Caco-2 (cell line): ENCODE measurements around the gene ADCY9. TPM values are rescaled to one million over a fixed set of nuclear protein-coding genes. Genes with fewer than 3 reads are reported as not detected.

Experiments
- BruUV-seq: library from RNA; stranded (reverse); fragments of 400-500 nt; replicated peaks from 2 replicates; lab custom pipeline; 2021; lab: Mats Ljungman, UMichigan
- CTCF ChIA-PET: fragments of 300-600 bp; sonication (Branson Sonifier 250); formaldehyde crosslinking; loops from one replicate; lab custom pipeline; 2022; ENCODE audit warnings: antibody characterized with exemption; lab: Charles Lee
- POLR2A ChIA-PET: fragments of 300-600 bp; sonication (Branson Sonifier 250); formaldehyde crosslinking; loops from one replicate; lab custom pipeline; 2022; ENCODE audit warnings: antibody characterized with exemption; lab: Charles Lee
- DNase-seq, 2 experiments: peaks; one replicate each; pipeline versions ENCODE4 v3.0.0 to v3.0.0-alpha.2; 2020 to 2022
- H3K27me3 ChIP-seq: replicated peaks from 2 replicates; pipeline ENCODE4 v1.6.0; 2011; ENCODE audit warnings: low read length; ENCODE audit not compliant: control insufficient read depth, insufficient read depth
- H3K36me3 ChIP-seq: 2 replicates; pipeline ENCODE4 v1.5.1; 2011; ENCODE audit warnings: low read length; ENCODE audit not compliant: control insufficient read depth, insufficient read depth
- H3K4me1 ChIP-seq: fragments of 250-450 bp; sonication (Bioruptor Pico); 2 replicates; pipeline ENCODE4 v1.5.1; 2020; ENCODE audit warnings: mild to moderate bottlenecking
- H3K4me3 ChIP-seq: 2 replicates; pipeline ENCODE4 v1.5.1; 2011; ENCODE audit warnings: low read depth, mild to moderate bottlenecking, control low read depth, low read length
- H3K9me3 ChIP-seq: fragments of 250-450 bp; sonication (Bioruptor Pico); 2 replicates; pipeline ENCODE4 v1.5.1; 2020; ENCODE audit warnings: mild to moderate bottlenecking, moderate library complexity
- H3K27ac Mint-ChIP-seq: one replicate; pipeline ENCODE4 v1.8.0; 2022; ENCODE audit warnings: mixed read lengths; ENCODE audit not compliant: unreplicated experiment
- H3K27me3 Mint-ChIP-seq: one replicate; pipeline ENCODE4 v1.8.0; 2022; ENCODE audit warnings: mixed read lengths; ENCODE audit not compliant: insufficient read depth, unreplicated experiment
- H3K36me3 Mint-ChIP-seq: one replicate; pipeline ENCODE4 v1.8.0; 2022; ENCODE audit warnings: mild to moderate bottlenecking, mixed read lengths; ENCODE audit not compliant: insufficient read depth, unreplicated experiment
- H3K4me1 Mint-ChIP-seq: one replicate; pipeline ENCODE4 v1.8.0; 2022; ENCODE audit warnings: low read depth, mixed read lengths; ENCODE audit not compliant: unreplicated experiment
- H3K4me3 Mint-ChIP-seq: one replicate; pipeline ENCODE4 v1.8.0; 2022; ENCODE audit warnings: mild to moderate bottlenecking, moderate library complexity, mixed read lengths; ENCODE audit not compliant: unreplicated experiment
- H3K9me3 Mint-ChIP-seq: one replicate; pipeline ENCODE4 v1.8.0; 2022; ENCODE audit warnings: mixed read lengths; ENCODE audit not compliant: unreplicated experiment
- intact Hi-C: fragments of 100-400 bp; cut with micrococcal nuclease; formaldehyde crosslinking; loops from one replicate; pipeline ENCODE4 v1.10.0; 2022; ENCODE audit not compliant: unreplicated experiment
- total RNA-seq: library from RNA; stranded (reverse); gene quantifications from 2 replicates; pipeline ENCODE4 v1.2.3, GENCODE V29; 2022
- TF ChIP-seq, protein P1 (sequence below), 2 experiments: fragments of 200-600 bp in 1 of 2; IDR thresholded peaks; 1 replicate in 1 of 2; 2 replicates in 1 of 2; pipeline versions ENCODE4 v1.5.1 to v1.8.0; 2011 to 2022; ENCODE audit warnings: antibody characterized with exemption in 1 of 2, control low read depth in 1 of 2, inconsistent platforms in 1 of 2, low read depth in 1 of 2, low read length in 1 of 2, mild to moderate bottlenecking in 1 of 2, moderate library complexity in 1 of 2; ENCODE audit not compliant: insufficient read depth in 1 of 2, severe bottlenecking in 1 of 2, unreplicated experiment in 1 of 2

Gene ADCY9
- total RNA-seq, 1 experiment from 2014 or later = 11.5 TPM

- no peak overlapping the region for H3K27ac Mint-ChIP-seq
- H3K4me3 ChIP-seq = no peak overlapping the region
- H3K9me3 ChIP-seq = no peaks in the 10 kb centered on the region
- BruUV-seq = no TSS peak
- intact Hi-C loops = no loop called here
- no peaks in the 10 kb centered on the region for H3K27me3 ChIP-seq
- DNase-seq = no peak
- H3K4me3 Mint-ChIP-seq = no peak overlapping the region
- no peaks in the 10 kb centered on the region for H3K36me3 Mint-ChIP-seq
- H3K9me3 Mint-ChIP-seq = no peaks in the 10 kb centered on the region
- no peaks in the 10 kb centered on the region for H3K27me3 Mint-ChIP-seq
- peaks cover 1% of the 10 kb centered on the region; the same call in 1 of the 2 replicates for H3K4me1 ChIP-seq
- H3K4me1 Mint-ChIP-seq = no peaks in the 10 kb centered on the region
- ChIA-PET CTCF (no interaction called here), POLR2A (no interaction called here)
- H3K36me3 ChIP-seq = no peaks in the 10 kb centered on the region
- TF ChIP-seq, protein P1, sequence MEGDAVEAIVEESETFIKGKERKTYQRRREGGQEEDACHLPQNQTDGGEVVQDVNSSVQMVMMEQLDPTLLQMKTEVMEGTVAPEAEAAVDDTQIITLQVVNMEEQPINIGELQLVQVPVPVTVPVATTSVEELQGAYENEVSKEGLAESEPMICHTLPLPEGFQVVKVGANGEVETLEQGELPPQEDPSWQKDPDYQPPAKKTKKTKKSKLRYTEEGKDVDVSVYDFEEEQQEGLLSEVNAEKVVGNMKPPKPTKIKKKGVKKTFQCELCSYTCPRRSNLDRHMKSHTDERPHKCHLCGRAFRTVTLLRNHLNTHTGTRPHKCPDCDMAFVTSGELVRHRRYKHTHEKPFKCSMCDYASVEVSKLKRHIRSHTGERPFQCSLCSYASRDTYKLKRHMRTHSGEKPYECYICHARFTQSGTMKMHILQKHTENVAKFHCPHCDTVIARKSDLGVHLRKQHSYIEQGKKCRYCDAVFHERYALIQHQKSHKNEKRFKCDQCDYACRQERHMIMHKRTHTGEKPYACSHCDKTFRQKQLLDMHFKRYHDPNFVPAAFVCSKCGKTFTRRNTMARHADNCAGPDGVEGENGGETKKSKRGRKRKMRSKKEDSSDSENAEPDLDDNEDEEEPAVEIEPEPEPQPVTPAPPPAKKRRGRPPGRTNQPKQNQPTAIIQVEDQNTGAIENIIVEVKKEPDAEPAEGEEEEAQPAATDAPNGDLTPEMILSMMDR (IDR thresholded peaks at IDR 0.05; ENCODE audit: insufficient read depth in 1 of 2, low read depth in 1 of 2, low read length in 1 of 2, severe bottlenecking in 1 of 2, unreplicated experiment in 1 of 2) = no peak
Observed at GRCh38 chr16:4026854-4027253, 89.4 kb downstream of the ADCY9 start.

DNA sequence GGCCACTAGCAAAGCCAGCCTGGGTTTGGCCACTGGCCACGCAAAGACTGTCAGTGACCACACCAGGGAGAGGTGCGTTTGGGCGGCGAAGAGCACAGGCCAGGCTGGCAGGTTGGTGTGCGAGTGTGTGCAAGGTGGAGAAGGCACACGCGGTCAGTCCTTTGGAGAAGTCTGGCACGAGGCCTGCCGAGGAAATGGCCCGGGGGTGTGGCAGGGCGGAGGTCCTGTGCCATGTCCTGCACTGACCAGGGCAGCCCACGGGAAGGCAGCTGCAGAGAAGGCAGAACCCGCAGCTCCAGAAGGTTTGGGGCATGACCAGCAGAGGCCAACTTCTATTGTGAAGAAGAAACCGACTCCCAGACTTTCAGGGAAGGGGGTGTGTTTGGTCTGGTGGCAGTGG lies 90.8 kb downstream of the ADCY9 start:
- Histone ChIP-seq H3K4me1 (peaks cover 8% of the 10 kb centered on the region), H3K36me3 (no peaks in the 10 kb centered on the region), H3K9me3 (no peaks in the 10 kb centered on the region), H3K27me3 (no peaks in the 10 kb centered on the region), H3K4me3 (no peak overlapping the region)
- ChIA-PET POLR2A (no interaction called here), CTCF (no interaction called here)
- Mint-ChIP-seq H3K4me3 (no peak overlapping the region), H3K36me3 (no peaks in the 10 kb centered on the region), H3K9me3 (no peaks in the 10 kb centered on the region), H3K27me3 (no peaks in the 10 kb centered on the region), H3K27ac (no peak overlapping the region), H3K4me1 (no peaks in the 10 kb centered on the region)
- no peak for DNase-seq
- intact Hi-C loops = no loop called here
- no TSS peak for BruUV-seq
- TF ChIP-seq, protein P1 (IDR thresholded peaks at IDR 0.05; ENCODE audit: insufficient read depth in 1 of 2, low read depth in 1 of 2, low read length in 1 of 2, severe bottlenecking in 1 of 2, unreplicated experiment in 1 of 2) = no peak

- DNase-seq = no peak
- H3K9me3 ChIP-seq = no peaks in the 10 kb centered on the region
- peaks cover 18% of the 10 kb centered on the region for H3K4me1 ChIP-seq
- POLR2A ChIA-PET = no interaction called here
- peaks cover 13% of the 10 kb centered on the region for H3K4me1 Mint-ChIP-seq
- CTCF ChIA-PET = interaction anchor here (0.9 kb wide), 1 partner anchor 39 kb away, joined by 3 read pairs; no protein-coding TSS in a partner anchor
- no peaks in the 10 kb centered on the region for H3K27me3 ChIP-seq
- TF ChIP-seq, protein P1 (IDR thresholded peaks at IDR 0.05; ENCODE audit: insufficient read depth in 1 of 2, low read depth in 1 of 2, low read length in 1 of 2, severe bottlenecking in 1 of 2, unreplicated experiment in 1 of 2) = no peak
- intact Hi-C loops = no loop called here
- H3K4me3 Mint-ChIP-seq = no peak overlapping the region
- no TSS peak for BruUV-seq
- H3K36me3 Mint-ChIP-seq = peaks cover 6% of the 10 kb centered on the region
- no peaks in the 10 kb centered on the region for H3K36me3 ChIP-seq
- peak overlapping the region; percentile 61 for H3K27ac Mint-ChIP-seq
- H3K27me3 Mint-ChIP-seq = no peaks in the 10 kb centered on the region
- no peak overlapping the region for H3K4me3 ChIP-seq
- H3K9me3 Mint-ChIP-seq = no peaks in the 10 kb centered on the region
Observed at GRCh38 chr16:4021916-4022315, 94.3 kb downstream of the ADCY9 start.
